Activated CD4-positive, alpha-beta T cell treated with anti-CD3 and anti-CD28 coated beads, Interleukin-2, amount 10 ng/mL, durations not matched to agents 7 days and 5 days (primary cell): ENCODE data around the gene TRAPPC2L. TPM values are rescaled to one million over a fixed set of nuclear protein-coding genes. Genes with fewer than 3 reads are reported as not detected.
"Not testable (repeated sequence)": the region's sequence is repeated elsewhere in the genome, so short reads cannot be mapped to it uniquely, and the experiment has no call there.

Source experiments
- CTCF ChIA-PET: fragments of 350-600 bp; sonication (Branson Sonifier 250); formaldehyde crosslinking; loops from one replicate; lab custom pipeline; 2021; ENCODE audit warnings: antibody characterized with exemption; lab: Charles Lee
- POLR2A ChIA-PET: fragments of 350-600 bp; sonication (Branson Sonifier 250); formaldehyde crosslinking; loops from one replicate; lab custom pipeline; 2021; ENCODE audit warnings: antibody characterized with exemption; lab: Charles Lee
- DNase-seq: peaks from one replicate; pipeline ENCODE4 v3.0.0-alpha.2; 2020
- H3K27ac Mint-ChIP-seq: one replicate; pipeline ENCODE4 v1.8.0; 2021; ENCODE audit warnings: mild to moderate bottlenecking, moderate library complexity, mixed read lengths
- H3K27me3 Mint-ChIP-seq: one replicate; pipeline ENCODE4 v1.8.0; 2021; ENCODE audit warnings: mixed read lengths
- H3K36me3 Mint-ChIP-seq: one replicate; pipeline ENCODE4 v1.8.0; 2021; ENCODE audit warnings: low read depth, mixed read lengths
- H3K4me1 Mint-ChIP-seq: one replicate; pipeline ENCODE4 v1.8.0; 2021; ENCODE audit warnings: mixed read lengths
- H3K4me3 Mint-ChIP-seq: one replicate; pipeline ENCODE4 v1.8.0; 2021; ENCODE audit warnings: mild to moderate bottlenecking, moderate library complexity, mixed read lengths
- H3K9me3 Mint-ChIP-seq: one replicate; pipeline ENCODE4 v1.8.0; 2021; ENCODE audit warnings: mixed read lengths
- total RNA-seq, 2 experiments: library from RNA; stranded (reverse); gene quantifications; one replicate each; pipeline ENCODE4 v1.2.3, GENCODE V29; 2021

The TRAPPC2L gene
- total RNA-seq, 2 experiments from 2014 or later = 47.7 to 55.7 TPM

DNA sequence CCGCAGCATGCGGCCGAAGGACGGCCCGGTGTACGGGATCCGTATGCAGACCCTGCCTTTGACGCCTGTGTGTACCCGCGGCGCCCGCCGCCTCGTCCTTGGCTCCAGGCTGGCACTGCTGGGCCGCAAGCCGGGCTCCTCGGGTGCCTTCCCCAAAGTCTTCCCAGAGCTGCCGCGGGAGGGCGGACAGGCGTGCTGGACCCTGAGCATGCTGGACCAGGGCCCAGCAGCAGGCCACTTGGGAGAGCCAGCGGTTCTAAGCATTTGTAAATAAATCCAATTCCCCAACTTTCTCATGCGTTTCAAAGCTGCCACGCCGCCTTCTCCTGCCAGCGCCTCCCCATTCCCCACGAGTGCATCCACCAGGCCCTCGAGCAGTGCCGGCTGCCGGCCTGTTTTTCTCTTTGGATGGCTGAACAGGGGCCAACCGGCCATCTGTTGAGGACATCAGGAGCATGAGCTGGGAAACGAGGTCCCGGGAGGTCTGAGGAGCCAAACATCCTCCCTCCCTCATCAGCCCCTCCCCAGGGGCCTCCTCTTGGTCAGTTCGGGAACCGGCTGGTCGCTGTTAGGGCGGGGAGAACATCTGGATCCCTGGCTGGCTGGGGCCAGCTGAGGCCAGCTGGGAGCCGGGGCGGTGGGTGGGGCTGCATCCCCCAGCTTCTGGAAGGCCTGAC, 30.1 kb downstream of the TRAPPC2L start:
- H3K27ac Mint-ChIP-seq = no peak overlapping the region
- CTCF ChIA-PET = no interaction called here
- H3K4me3 Mint-ChIP-seq = no peak overlapping the region

DNA sequence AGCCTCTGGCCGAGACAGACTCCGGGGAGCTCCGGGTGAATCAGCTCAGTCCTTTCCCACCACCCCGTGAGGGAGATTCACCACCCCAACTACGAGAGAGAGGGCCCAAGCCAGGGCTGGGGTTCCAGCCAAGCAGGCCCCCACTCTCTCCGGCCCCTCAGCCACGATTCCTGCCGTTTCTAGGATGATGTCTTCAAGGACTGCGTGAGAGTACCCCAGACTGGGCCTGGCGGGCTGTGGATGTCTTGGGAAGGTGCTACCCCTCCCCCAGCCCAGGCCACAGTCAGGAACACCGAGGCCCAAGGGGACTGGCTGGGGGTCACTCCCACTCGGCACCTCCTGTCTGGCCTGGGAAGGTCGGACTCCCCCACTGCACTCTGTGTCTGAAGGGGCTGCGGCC, 31.1 kb downstream of the TRAPPC2L start:
- Mint-ChIP-seq H3K9me3 (no peaks in the 10 kb centered on the region), H3K36me3 (no peaks in the 10 kb centered on the region), H3K27me3 (no peaks in the 10 kb centered on the region), H3K4me3 (no peak overlapping the region), H3K27ac (no peak overlapping the region), H3K4me1 (no peaks in the 10 kb centered on the region)
- ChIA-PET CTCF (interaction anchor here (0.6 kb wide), 1 partner anchor 11 kb away, joined by 3 read pairs; no protein-coding TSS in a partner anchor), POLR2A (no interaction called here)
- DNase-seq = no peak

More for the DNA sequence above, 30.1 kb downstream of the TRAPPC2L start:
- Mint-ChIP-seq H3K9me3 (no peaks in the 10 kb centered on the region), H3K36me3 (no peaks in the 10 kb centered on the region), H3K4me1 (peaks cover 5% of the 10 kb centered on the region), H3K27me3 (no peaks in the 10 kb centered on the region)
- POLR2A ChIA-PET = no interaction called here
- DNase-seq = no peak

DNA sequence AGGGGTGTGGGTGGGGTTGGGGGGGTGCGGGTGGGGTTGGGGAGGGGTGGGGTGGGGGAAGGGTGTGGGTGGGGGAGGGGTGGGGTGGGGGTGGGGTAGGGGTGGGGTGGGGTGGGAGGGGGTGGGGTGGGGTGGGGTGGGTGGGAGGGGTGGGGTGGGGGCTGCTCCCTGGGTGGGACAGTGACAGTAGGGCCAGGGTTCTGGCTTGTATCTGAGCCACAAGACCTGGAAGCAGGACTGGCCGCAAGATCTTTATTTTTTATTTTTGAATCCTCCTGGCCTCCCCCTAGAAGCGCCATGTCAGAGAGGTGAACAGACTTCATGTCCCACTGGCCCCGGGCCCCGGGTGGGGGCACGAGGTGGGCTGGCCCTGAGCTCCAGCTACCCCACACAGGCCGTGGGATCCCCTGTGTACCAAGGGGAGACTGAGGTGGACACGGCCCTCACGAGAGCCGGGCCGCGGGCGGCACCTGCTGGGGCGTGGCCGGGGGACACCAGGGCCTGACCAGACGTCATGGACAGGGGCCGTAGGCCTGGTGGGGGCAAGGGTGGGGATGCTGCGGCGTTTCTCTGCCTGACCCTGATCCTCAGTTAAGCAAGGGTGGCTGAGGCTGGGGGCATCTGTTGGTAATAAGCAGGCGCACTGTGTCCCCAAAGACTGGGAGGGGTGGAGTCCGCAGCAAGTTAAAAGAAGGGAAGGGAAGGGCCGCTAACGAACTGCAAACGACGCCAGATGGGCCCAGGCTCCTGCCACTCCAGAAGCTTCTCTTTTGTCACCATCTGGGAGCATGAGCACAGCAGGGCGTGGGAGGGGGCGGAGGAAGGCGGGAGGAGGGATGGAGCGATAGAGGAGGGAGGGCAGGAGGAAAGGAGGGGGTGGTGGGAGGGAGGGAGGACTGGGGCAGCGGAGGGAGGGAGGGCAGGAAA, 31.8 kb downstream of the TRAPPC2L start:
- Mint-ChIP-seq H3K9me3 (no peaks in the 10 kb centered on the region), H3K36me3 (no peaks in the 10 kb centered on the region), H3K4me3 (no peak overlapping the region), H3K27ac (no peak overlapping the region), H3K4me1 (no peaks in the 10 kb centered on the region), H3K27me3 (no peaks in the 10 kb centered on the region)
- DNase-seq = no peak
- ChIA-PET CTCF (interaction anchor here (0.6 kb wide), 1 partner anchor 12 kb away, joined by 3 read pairs; no protein-coding TSS in a partner anchor), POLR2A (no interaction called here)

DNA sequence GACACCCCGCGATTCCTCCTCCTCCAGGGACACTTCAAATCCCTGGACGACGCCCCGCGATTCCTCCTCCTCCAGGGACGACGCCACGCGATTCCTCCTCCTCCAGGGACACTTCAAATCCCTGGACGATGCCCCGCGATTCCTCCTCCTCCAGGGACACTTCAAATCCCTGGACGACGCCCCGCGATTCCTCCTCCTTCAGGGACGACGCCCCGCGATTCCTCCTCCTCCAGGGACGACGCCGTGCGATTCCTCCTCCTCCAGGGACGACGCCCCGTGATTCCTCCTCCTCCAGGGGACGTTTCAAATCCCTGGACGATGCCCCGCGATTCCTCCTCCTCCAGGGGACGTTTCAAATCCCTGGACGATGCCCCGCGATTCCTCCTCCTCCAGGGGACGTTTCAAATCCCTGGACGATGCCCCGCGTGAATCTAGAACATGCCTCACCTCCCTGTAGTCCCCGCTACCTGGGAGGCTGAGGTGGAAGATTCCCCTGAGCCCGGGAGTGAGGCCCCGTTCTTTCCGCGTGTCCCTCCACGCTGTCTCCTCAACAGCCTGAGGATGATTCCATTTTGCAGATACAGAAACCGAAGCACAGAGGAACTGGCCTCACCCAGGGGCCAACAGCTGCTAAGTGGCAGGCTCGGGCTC, 32.9 kb downstream of the TRAPPC2L start:
- DNase-seq, H3K27me3 Mint-ChIP-seq, POLR2A ChIA-PET, H3K4me3 Mint-ChIP-seq, H3K9me3 Mint-ChIP-seq, H3K27ac Mint-ChIP-seq, H3K36me3 Mint-ChIP-seq, H3K4me1 Mint-ChIP-seq, CTCF ChIA-PET: not testable (repeated sequence)

DNA sequence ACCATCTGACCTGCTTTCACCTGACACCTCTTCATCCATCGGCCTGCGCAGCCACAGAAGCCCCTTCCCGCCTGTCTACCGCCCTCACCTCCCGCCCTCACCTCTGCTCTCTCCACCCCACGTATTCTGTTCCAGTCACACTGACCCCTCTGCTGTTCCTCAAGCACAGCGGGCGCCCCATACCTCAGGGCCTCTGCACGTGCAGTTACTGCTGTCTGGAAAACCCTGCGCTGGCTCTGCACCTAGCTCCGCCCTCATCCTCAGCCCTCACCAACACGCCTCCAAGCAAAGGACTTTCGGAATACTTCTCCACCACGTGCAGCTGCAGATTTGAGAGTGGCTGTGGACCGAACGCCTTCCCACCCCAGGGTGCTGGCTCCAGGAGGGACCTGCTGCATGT, 34.2 kb downstream of the TRAPPC2L start:
- ChIA-PET POLR2A (no interaction called here), CTCF (no interaction called here)
- H3K27ac Mint-ChIP-seq = no peak overlapping the region
- no peaks in the 10 kb centered on the region for H3K9me3 Mint-ChIP-seq
- H3K4me1 Mint-ChIP-seq = no peaks in the 10 kb centered on the region
- no peaks in the 10 kb centered on the region for H3K36me3 Mint-ChIP-seq
- DNase-seq = no peak
- H3K27me3 Mint-ChIP-seq = no peaks in the 10 kb centered on the region
- no peak overlapping the region for H3K4me3 Mint-ChIP-seq

DNA sequence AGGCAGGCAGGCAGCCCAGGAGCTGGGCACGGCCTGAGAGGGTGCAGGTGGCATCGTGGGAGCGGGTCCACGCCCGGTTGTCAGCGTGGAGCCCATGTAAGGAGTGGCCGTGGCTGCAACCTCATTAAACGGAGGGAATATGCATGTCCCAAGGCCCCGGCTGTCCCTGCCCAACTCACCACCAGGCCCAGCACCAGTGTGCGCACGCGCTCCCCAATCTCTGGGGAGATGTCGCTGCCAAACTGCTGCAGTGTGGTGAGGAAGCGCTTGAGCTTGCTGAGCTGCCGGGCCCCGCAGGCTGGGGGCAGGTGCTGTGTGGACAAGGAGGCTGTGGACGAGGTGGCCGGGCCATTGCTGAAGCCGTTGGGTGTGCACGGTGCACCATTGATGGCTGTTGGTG, 35.1 kb downstream of the TRAPPC2L start:
- no peak overlapping the region for H3K4me3 Mint-ChIP-seq
- POLR2A ChIA-PET = no interaction called here
- no peak overlapping the region for H3K27ac Mint-ChIP-seq
- no peaks in the 10 kb centered on the region for H3K27me3 Mint-ChIP-seq
- no peaks in the 10 kb centered on the region for H3K9me3 Mint-ChIP-seq
- H3K36me3 Mint-ChIP-seq = no peaks in the 10 kb centered on the region
- CTCF ChIA-PET = no interaction called here
- no peak for DNase-seq
- no peaks in the 10 kb centered on the region for H3K4me1 Mint-ChIP-seq

DNA sequence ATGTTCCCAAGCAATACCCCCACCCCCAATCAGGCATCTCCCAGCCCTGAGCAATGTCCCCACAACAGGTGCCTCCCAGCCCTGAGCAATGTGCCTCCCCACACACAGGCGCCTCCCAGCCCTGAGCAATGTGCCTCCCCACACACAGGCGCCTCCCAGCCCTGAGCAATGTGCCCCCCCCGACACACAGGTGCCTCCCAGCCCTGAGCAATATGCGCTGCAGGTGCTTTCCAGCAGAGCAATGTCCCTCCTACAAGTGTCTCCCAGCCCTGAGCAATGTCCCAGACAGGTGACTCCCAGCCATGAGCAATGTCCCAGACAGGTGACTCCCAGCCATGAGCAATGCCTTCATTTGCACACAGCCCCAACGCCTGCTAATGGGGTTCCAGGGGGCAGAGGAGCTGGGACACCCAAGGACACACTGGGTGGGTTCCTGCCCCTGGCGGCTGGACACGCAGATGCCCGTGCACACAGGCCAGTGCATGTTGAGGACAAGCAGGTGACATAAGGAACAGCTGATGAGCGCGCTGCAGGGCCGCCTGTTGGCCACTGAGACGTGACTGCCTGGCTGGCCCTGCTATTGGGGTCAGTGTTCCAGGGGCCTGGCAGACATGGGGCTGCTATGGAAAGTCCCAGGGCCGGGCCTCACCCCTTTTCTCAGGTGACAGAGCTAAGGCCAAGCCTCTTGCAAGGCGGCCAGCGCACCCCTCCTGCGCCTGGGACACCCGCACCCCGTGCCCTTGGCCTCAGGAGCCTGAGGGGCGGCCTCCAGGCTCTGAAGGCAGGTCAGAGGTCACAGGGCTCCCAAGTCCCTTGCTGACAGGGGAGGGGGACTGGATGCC, 36.4 kb downstream of the TRAPPC2L start:
- peak overlapping the region; percentile 5 for H3K27ac Mint-ChIP-seq
- no peaks in the 10 kb centered on the region for H3K4me1 Mint-ChIP-seq
- H3K4me3 Mint-ChIP-seq = no peak overlapping the region
- H3K27me3 Mint-ChIP-seq = no peaks in the 10 kb centered on the region
- ChIA-PET CTCF (no interaction called here), POLR2A (no interaction called here)
- H3K9me3 Mint-ChIP-seq = no peaks in the 10 kb centered on the region
- no peaks in the 10 kb centered on the region for H3K36me3 Mint-ChIP-seq
- DNase-seq = no peak

DNA sequence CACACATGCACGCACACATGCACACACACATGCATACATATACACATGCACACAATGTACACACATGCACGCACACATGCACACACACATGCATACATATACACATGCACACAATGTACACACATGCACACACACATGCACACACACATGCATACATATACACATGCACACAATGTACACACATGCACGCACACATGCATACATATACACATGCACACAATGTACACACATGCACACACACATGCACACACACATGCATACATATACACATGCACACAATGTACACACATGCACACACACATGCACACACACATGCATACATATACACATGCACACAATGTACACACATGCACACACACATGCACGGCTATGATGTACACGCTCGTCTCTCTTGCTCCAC, 37.3 kb downstream of the TRAPPC2L start:
- POLR2A ChIA-PET, H3K4me3 Mint-ChIP-seq, CTCF ChIA-PET, H3K9me3 Mint-ChIP-seq, H3K4me1 Mint-ChIP-seq, H3K27me3 Mint-ChIP-seq, DNase-seq, H3K36me3 Mint-ChIP-seq, H3K27ac Mint-ChIP-seq: not testable (repeated sequence)

DNA sequence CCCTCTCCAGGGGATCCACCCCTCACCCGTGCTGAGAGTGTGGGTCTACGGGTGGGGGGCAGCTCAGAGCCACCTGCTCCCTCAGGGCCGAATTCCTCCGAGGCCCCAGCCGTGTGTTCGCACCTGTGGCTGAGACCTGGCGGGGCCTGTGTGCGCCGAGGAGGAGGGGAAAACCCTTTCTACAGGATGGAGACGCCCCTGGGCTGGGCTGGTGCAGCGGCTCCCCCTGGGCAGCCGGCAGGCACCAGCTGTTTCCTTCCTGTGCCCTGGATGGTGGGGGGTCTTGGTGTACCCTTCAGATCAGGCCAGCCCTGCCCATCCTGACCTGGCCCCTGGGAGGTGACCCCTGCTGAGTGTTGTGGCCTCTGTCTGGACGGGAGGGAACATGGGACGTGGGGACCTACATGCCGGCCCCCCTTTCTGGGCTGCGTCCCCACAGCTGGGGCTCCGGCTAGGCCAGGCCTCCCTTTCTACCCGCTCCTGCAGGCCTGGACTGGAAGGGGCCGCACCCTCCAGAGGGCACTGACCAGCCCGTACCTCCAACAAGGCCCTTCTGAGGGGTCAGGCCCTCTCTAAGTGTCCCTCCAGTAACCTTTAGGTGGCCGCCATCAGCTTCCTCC, 37.9 kb downstream of the TRAPPC2L start:
- no peak overlapping the region for H3K27ac Mint-ChIP-seq
- H3K36me3 Mint-ChIP-seq = no peaks in the 10 kb centered on the region
- no peaks in the 10 kb centered on the region for H3K27me3 Mint-ChIP-seq
- H3K9me3 Mint-ChIP-seq = no peaks in the 10 kb centered on the region
- POLR2A ChIA-PET = no interaction called here
- H3K4me3 Mint-ChIP-seq = no peak overlapping the region
- DNase-seq = no peak
- CTCF ChIA-PET = no interaction called here
- H3K4me1 Mint-ChIP-seq = no peaks in the 10 kb centered on the region

DNA sequence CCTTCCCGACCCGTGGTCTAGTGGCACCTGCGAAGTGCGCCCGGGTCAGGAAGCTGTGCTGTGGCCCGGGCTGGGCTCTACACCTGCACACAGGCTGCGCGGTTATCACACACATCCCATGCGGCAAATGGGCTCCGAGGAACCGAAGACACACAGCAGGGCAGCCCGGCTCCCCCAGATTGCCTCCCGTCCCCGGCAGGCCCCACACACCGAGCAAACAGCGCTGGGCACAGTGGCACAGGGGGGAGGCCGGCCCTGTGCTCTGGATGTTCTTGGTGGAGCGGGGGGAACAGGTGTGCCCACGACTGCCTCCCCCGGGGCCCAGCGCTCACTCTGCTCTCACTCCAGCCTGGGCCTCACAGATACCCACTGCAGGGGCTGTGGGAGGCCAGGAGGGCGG, 38.4 kb downstream of the TRAPPC2L start:
- no peak for DNase-seq
- Mint-ChIP-seq H3K27ac (no peak overlapping the region), H3K36me3 (no peaks in the 10 kb centered on the region), H3K27me3 (no peaks in the 10 kb centered on the region), H3K4me3 (no peak overlapping the region), H3K9me3 (no peaks in the 10 kb centered on the region), H3K4me1 (no peaks in the 10 kb centered on the region)
- ChIA-PET CTCF (no interaction called here), POLR2A (no interaction called here)

DNA sequence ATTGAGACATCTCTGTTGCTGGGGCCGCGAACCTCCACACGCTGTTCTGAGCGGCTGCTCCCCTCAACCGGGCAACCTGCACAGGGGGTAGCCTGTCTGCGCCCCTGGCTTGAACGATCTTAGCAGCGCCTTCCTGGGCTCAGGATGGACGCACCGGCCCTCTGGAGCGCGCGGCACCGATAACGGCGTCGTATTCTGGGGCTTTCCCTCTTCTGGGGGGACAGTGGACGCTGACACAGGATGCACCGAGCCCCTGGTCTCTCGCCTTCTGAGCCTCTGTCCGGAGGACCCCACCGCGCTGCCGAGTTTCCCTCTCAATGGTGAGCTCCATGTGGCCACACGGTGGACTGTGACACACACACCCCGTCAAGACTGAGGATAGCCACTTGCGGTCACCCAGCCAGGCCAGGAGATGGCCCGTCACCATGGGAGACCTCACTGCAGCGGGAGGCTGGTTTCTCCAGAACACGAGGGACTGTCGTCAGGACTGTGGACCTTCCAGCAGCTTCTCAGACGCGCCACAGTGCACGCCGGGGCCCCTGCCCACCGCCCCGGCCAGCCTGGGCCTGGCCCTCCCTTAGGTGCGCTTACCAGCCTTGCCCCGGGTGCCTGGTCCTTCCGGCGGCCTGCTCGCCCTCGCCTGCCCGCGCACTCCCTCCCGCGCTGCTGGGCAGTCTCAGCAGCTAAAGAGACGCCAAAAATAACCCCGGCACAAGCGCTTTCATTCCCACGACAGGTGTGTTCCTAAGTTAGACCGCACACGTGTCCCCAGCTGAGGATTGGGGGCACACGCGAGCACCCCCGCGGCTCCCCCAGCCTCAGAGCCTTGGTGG, 39.5 kb downstream of the TRAPPC2L start:
- H3K27ac Mint-ChIP-seq = no peak overlapping the region
- no peak overlapping the region for H3K4me3 Mint-ChIP-seq
- POLR2A ChIA-PET = no interaction called here
- no peaks in the 10 kb centered on the region for H3K36me3 Mint-ChIP-seq
- CTCF ChIA-PET = no interaction called here
- no peaks in the 10 kb centered on the region for H3K9me3 Mint-ChIP-seq
- H3K27me3 Mint-ChIP-seq = no peaks in the 10 kb centered on the region
- no peak for DNase-seq
- no peaks in the 10 kb centered on the region for H3K4me1 Mint-ChIP-seq
